Activated naive CD4-positive, alpha-beta T cell (primary cell): ENCODE results near the gene NRAP.

Experiments used
- DNase-seq, 4 experiments: peaks; one replicate each; lab custom pipeline; 2025; lab: John Stamatoyannopoulos, UW

Gene NRAP

DNA sequence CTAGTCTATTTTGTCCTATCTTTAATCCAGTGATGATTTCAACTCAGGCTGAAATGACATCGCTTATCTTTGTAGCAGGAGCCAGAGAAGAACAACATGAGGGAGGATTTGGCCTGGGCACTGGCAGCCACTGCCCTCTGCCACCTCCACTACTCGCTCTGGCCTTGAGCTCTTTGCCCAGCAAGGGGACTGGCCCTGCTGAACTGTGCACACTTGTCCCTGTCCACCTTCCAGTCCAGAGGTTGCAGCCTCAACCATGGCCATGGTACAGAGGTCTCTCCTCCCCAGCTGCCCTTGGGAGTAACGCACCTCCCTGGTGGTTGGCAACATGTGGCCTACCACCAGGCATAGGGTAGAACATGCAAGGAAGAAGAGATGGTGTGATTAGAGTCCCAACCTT is 102.6 kb downstream of the NRAP start:
- no peak for DNase-seq

DNA sequence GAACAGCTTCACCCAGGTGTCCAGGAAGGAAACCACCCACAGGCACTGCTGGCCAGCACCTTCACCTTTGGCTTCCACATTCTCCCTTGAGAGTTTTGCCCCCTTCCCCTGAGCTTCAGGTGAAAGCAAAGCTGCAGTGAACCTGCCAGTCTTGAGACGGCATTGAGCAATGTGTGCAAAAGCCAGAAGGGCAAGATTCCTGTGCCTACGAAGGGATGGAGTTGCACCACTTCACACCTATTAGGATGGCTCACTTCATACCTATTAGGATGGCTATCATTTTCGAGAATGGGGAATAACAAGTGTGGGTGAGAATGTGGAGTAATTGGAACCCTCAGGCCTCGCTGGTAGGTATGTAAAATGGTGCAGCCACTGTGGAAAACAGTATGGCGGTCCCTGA is 103.8 kb downstream of the NRAP start:
- DNase-seq, result no peak

DNA sequence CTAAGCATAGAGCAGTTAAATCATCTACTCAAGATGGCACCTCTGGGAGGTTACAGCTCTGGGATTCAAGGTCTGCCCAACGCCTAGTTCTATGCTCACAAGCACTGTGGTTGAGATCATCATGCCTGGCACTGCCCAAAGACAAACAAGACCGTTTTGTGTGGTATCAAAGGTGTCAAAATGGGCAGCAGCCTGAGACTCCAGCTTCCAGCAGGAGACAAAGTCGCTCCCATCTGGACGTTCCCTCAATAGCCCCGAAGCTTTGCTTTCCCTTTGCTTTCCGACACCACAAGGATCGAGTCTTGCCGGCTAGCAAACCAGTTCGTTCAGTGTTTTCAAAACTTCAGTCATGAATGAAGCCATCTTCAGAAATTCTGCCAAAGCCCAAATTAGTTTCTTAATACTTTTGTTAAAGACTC is 105.9 kb downstream of the NRAP start:
- DNase-seq, result no peak

DNA sequence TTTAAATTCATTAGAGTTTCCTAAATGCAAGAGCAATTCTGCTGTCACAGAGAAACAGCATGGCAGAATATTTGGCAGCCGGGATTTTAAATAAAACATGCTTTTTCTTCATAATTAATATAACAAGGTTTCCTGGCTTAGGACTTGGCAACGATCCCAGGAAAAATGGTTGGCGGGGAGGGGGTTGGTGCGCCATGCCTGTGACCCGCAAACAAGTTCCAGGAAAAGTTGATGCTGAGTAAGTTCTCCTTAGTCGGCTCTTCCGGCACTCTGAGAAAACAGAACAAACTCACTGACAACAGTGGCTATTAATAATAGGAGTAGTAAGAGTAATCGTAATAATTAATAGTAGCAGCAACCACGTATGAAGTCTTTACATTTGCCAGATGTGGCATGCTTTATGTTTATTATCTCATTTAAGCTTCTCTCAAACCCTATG is 106.4 kb downstream of the NRAP start:
- no peak for DNase-seq

DNA sequence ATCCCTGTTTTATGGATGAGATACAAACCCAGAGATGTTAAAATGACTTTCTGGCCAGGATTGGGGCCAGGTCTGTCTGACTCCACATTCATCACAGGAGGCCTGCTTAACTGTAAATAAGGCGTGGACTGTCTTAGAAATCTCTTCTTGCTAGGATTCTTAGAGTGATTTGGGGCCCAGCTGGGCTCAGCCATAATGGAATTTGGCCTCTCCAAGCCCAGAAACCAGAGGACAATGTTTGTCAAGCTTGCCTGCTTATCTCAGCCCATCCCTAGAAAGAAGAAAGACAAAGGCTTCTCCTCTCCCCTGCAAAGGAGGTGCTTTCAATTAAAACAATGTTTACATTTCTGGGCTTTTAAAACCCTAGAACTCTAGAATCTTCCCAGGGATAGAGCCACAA is 108.1 kb downstream of the NRAP start:
- DNase-seq, result no peak

DNA sequence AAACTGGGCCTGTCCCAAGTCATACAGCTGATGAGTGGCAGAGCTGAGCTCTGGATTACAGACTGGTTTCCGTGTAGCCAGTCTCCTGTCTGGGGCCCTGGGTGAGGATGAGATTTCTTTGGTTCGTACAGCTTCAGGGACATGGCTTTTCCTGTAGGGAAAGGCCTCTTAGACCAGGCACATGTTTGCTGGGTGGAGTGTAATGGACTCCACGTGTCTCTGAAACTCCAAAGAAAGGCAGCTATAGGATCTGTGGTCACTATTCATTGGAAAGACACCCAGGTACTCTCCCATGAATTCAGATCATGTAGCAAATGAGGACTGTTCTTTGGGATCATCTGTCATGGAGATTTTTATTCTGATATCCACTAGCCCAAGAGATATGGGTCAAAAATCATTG is 108.6 kb downstream of the NRAP start:
- no peak for DNase-seq

DNA sequence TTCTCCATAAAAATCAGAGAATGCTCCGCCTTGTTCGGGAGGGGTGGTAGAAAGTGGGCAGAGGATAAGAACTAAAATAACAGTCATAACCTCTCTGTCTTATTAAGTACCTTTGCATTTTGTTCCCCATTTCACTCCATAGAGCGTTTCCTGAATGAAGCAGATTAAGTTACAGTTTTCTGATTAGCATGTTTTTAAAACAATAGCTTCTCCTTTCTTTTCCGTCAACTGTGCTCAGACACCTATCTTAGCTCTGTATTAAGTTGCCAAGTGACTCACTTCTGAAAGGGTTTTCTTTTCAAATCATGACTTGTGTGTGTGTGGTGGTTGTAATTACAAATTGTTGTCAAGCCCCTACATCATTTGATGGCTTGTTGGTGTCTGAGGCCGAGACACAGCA is 109.6 kb downstream of the NRAP start:
- no peak for DNase-seq

DNA sequence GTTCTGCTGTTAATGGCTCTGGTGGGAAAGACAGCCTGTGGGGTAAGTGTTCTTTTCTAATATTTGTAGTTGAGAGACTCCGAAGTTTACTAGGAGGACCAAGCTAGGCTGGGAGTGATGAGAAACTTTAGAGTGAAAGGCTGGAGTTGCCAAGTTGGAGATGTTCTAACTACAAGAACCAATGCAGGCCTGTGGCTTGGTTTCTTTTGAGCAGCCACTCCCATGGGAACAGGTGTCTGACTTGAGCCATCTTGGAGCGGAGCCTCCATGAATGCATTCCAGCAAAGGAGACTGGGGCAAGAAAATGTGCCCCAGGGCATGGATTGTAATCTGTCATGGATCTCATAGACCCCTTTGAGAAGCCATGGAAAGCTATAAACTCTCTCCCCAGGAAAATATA is 110.7 kb downstream of the NRAP start:
- no peak for DNase-seq

DNA sequence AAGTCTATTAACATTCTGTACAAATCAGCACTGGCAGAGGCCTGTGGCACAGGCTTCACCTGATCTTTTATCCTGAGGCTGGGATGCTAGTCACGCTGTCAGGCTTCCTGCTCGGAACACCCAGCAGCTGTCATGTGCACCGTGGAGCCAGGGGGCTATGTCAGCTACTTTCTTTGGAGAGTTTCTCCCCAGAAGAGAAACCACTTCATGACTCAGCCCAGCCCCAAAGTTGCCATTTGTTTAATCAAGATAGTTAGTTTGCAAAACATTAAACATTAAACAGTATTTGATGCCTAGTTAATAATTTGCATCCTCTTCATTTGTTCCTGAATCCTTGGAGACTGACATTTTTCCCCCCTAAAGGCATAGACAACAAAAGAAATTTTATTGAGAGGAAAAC is 111.1 kb downstream of the NRAP start, which contains the start of gene HABP2:
TSS of gene HABP2 (plus strand) at position 353 of the 400 bp plus-strand sequence. CDS start 69 bp downstream, outside the sequence.
- no peak for DNase-seq

DNA sequence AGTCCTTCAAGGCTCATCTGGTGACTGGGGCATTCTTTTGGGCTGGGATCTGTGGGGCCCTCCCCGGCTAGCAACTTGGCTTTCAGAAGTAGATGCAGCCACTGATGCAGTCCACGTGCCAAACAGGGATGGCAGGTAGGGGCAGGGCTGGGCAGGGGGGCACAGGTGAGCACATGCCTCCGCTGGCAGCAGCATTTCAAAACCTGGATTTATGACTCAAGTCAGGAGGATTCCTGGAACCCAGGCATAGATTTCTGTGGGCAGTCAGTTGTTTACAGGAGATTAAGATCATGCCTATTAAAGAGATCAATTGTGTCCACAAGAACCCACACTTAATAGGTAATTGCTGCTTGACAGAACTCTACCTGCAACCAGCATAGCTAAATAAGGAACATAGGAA is 111.8 kb downstream of the NRAP start:
- no peak for DNase-seq

DNA sequence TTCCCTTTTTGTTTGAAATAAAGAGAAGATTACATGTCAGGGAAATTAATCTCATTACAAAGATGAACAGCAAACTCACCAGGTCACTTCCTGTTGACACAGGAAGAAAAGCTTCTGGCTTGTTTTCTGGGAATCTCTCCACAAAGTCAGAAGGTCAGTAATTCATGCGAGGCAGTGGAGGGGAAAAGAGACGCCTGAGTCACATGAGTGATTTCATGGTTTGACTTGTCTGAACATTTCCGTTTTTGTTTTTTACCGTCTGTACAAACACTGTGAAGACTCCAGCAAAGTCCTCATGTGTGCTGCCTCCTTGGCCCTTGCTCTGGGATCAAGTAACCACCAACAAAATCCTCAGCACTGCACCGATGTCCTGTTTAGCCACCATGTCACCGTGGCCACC is 113.5 kb downstream of the NRAP start:
- DNase-seq, result no peak

DNA sequence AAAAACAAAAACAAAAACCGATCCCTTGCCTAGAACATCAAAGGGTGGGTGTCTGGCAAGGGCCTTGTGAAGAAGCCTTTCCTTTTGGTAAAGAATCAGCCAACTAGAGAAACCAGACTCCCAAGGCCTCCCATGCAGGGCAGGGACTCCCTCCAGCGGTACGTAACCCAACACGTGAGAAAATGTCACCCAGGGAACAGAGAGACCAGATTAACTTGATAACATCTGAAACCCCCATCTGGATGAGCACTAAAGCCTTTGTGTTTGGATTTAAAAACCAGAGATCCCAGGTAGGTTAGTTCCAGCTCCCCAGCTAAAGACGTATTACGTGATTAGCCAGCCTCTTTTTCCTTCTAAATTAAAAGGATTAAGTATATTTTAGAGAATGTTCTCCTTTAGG is 114.0 kb downstream of the NRAP start:
- no peak for DNase-seq

DNA sequence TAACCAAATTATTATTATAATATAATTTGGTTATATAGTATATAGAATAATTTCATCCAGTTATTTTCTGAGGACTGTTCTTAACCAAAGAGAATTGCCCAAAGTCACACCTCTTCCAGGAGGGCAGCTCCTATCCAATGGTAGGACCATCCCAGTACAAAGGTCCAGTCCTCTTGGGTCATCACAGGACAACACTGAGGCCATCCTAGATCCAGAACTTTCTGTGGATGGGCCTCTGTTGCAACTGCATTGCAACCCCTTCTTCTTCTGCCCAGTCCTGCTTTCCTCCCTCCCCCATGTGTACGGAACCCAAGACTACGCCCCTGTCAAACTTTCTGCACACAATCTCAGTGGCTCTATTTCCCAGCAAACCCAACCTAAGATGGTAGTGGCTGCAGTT is 116.4 kb downstream of the NRAP start:
- DNase-seq, result no peak

DNA sequence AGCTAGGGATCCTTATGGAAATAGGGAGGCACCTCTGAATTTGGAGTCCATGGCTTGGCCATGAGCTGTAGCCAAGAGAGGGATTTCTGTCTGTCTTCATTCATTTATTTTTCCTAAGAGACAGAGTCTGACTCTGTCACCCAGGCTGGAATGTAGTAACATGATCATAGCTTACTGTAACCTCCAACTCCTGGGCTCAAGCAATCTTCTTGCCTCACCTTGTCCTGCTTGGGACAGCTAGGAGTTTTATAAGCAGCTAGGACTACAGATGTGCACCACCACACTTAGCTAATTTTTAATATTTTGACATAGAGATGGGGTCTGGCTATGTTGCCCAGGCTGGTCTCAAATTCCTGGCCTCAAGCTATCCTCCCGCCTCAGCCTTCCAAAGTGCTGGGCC is 119.4 kb downstream of the NRAP start:
- no peak for DNase-seq

DNA sequence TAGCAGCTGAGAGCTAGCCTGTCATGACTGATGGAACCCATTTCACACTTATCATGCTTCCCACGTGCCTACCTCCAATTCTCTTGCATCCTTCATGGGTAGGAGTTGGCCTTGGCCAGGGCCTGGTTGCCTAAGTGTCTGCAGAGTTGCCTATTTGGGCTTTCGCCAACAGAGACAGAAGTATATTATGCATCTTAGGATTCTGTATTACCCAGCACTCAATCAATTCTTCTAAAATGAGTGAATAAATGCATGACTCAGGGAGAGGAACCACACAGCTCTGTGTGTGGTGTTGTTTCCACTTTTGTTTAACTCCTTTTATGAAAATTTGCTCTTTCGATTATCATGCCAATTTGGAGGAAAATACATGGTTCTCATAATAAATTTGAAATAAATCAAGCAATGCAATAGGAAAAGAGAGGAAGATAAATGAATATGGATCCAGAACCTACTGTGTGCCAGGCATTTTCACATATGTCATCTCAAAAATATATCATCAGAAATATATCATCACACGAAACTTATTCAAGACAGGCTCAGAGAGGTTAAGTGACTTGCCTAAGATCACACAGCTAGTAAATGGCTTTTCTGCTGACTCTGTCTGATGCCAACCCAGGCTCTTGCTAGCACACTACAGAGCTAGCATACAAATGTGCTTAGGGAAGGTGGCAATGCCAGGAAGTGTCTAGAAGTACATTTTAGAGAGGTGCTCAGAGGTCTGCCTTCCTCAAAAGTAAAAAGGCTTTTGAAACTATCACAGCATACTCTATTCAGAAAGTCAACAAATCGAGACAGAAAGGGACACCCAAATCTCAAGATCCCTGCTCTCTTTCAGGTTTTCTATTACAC is 120.5 kb downstream of the NRAP start:
- no peak for DNase-seq

DNA sequence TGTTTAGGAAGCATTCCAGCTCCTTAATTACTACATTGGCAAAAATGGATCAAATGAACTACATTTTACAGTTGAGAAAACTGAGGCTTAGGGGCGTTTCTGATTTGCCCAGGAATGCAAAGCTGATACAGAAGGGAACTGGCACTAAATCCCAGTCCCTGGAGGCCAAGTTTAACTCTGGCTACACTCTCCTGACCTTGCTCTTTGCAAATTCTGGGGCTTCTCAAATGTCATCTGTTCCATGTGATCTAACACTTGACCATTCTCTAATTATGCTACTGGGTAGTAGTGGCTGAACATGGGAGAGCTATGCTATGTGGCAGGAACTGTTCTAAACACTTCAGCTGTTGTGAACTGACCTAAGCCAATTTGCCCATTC is 122.3 kb downstream of the NRAP start:
- DNase-seq, result no peak

DNA sequence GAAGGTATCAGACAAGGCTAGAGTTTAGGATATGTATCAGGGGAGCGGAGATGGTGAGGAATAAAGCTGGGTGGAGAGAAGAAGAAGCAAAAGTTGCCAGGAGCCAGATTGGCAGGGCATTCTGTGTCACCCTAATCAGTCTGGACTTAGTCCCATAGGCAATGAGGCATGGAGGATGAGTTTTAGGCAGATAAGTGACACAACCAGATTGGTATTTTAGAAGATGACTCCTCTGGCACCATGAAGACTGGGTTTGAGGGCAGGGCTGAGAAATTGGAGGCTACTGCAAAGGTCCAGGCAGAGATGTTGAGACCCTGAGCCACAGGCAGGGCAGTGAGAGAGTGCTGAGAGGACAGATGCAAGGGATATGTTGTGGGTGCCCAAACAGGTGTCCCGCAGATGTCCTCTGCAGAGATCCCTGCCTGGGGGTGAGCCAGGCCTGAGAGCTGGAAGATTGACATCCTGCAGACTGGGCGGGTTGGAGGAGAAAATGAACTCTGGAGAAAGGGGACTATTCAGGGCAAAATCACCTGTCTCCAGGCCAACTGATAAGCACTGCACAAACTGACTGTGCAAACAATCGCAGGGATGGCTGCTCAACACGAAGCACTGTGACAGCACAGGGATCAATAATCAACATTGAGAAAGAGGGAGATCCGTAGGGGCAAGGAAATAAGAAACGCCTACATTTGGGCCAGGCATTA is 122.8 kb downstream of the NRAP start:
- no peak for DNase-seq

DNA sequence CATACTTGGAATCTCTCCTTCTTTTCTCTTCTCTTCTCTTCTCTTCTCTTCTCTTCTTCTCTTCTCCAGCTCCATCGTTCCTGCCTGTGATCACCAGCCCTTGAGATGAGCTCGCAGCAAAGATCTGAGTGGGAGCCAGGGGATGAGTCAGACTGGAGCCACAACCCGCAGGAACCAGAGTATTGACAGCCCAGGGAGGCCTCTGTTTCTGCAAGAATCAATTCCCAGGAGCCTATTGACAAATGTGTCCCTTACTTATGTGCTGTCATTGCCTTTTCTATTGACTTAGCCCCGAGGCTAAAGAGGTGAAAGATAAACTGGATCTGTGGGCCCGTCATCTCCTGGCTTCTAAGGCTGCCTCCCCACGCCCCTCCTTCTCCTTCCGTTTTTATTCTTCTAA is 124.1 kb downstream of the NRAP start:
- DNase-seq, result no peak
